ENCODE results near the gene SLC27A4. TPM values are rescaled to one million over a fixed set of nuclear protein-coding genes. Genes with fewer than 3 reads are reported as not detected.
A peak's percentile ranks its signal among the peaks of the same experiment; 100 is the strongest.

The SLC27A4 gene
- total RNA-seq, 4 donors from 2014 or later, result 10.9 to 30.4 (median 26.1) TPM

- intact Hi-C loops (cut with DNase I; ENCODE audit: low total_unique reads), result no loop called here
- H3K9me3 ChIP-seq, result no peaks in the 10 kb centered on the region
- H3K36me3 ChIP-seq, result peaks cover 0 to under 1% of the 10 kb centered on the region in 2 donors
- H3K27ac ChIP-seq, result no peak overlapping the region
- H3K27me3 ChIP-seq, result peaks cover 0 to 3% (median 2%) of the 10 kb centered on the region in 3 donors
- ATAC-seq (no peak), DNase-seq (no peak)
- no peak for TF ChIP-seq POLR2A (IDR thresholded peaks at IDR 0.05)
- no peak for TF ChIP-seq CTCF (IDR thresholded peaks at IDR 0.05 in 4 of 5, conservative IDR thresholded peaks at IDR 0.05 in 1 of 5)
- in situ Hi-C loops (cut with MboI; ENCODE audit: low sequenced_read_pairs in 4 of 4), result no loop called here
- H3K4me3 ChIP-seq, result no peak overlapping the region
- H3K4me1 ChIP-seq, result peaks cover 0 to 3% of the 10 kb centered on the region in 2 donors
Measured at GRCh38 chr9:128394379-128395168, 54.2 kb downstream of the SLC27A4 start.

GRCh38 chr9:128396970-128397613 is 56.8 kb downstream of the SLC27A4 start:
- peak overlapping the region in 1 of 4 donors; percentile 7 for H3K4me3 ChIP-seq
- ATAC-seq (peak; percentile 36 to 75), DNase-seq (peak in 1 of 2 donors; percentile 14)
- H3K27ac ChIP-seq, result peak overlapping the region in 3 of 4 donors; percentile 29 to 57 (median 48)
- H3K4me1 ChIP-seq, result no peaks in the 10 kb centered on the region
- peaks cover 0 to 5% (median 3%) of the 10 kb centered on the region in 3 donors for H3K27me3 ChIP-seq
- no peaks in the 10 kb centered on the region for H3K36me3 ChIP-seq
- H3K9me3 ChIP-seq, result no peaks in the 10 kb centered on the region
- intact Hi-C loops (cut with DNase I; ENCODE audit: low total_unique reads), result no loop called here
- TF ChIP-seq CTCF (IDR thresholded peaks at IDR 0.05 in 4 of 5, conservative IDR thresholded peaks at IDR 0.05 in 1 of 5) (no peak), POLR2A (IDR thresholded peaks at IDR 0.05) (no peak)
- in situ Hi-C loops (cut with MboI; ENCODE audit: low sequenced_read_pairs in 4 of 4), result no loop called here

- ATAC-seq, result no peak
- H3K27ac ChIP-seq, result peak overlapping the region in 1 of 4 donors; percentile 48
- H3K9me3 ChIP-seq, result no peaks in the 10 kb centered on the region
- no peak for DNase-seq
- intact Hi-C loops (cut with DNase I; ENCODE audit: low total_unique reads) (no loop called here), in situ Hi-C loops (cut with MboI; ENCODE audit: low sequenced_read_pairs in 4 of 4) (no loop called here)
- H3K27me3 ChIP-seq, result peaks cover 0 to 5% (median 3%) of the 10 kb centered on the region in 3 donors
- no peaks in the 10 kb centered on the region for H3K36me3 ChIP-seq
- H3K4me3 ChIP-seq, result no peak overlapping the region
- no peaks in the 10 kb centered on the region for H3K4me1 ChIP-seq
- TF ChIP-seq CTCF (IDR thresholded peaks at IDR 0.05 in 4 of 5, conservative IDR thresholded peaks at IDR 0.05 in 1 of 5) (no peak), POLR2A (IDR thresholded peaks at IDR 0.05) (no peak)
Measured at GRCh38 chr9:128397831-128398230, 57.5 kb downstream of the SLC27A4 start.

DNA sequence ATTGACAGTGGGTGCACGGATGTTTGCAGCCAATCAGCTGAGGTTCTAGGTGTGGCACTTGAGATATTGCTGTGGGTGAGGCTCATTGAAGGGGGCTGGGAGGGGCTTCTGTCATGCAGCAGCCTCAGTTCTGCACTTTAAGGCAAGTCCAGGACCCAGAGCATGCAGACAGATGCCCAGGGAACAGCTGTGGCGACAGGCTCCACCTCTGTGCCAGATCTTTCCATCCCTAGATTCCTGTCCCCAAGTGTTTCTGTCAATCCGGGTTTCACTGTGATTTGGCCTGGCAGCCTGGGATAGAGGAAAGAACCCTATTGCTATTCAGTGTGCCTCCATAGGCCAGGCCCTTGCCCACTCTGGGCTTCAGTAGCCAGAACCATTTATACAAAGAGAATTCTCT is 59.5 kb downstream of the SLC27A4 start:
- no peaks in the 10 kb centered on the region for H3K36me3 ChIP-seq
- DNase-seq, result no peak
- intact Hi-C loops (cut with DNase I; ENCODE audit: low total_unique reads), result no loop called here
- H3K4me1 ChIP-seq, result no peaks in the 10 kb centered on the region
- no peak overlapping the region for H3K27ac ChIP-seq
- TF ChIP-seq CTCF (IDR thresholded peaks at IDR 0.05 in 4 of 5, conservative IDR thresholded peaks at IDR 0.05 in 1 of 5) (no peak), POLR2A (IDR thresholded peaks at IDR 0.05) (no peak)
- in situ Hi-C loops (cut with MboI; ENCODE audit: low sequenced_read_pairs in 4 of 4), result no loop called here
- no peaks in the 10 kb centered on the region for H3K9me3 ChIP-seq
- peaks cover 0 to 5% (median 3%) of the 10 kb centered on the region in 3 donors for H3K27me3 ChIP-seq
- no peak overlapping the region for H3K4me3 ChIP-seq
- ATAC-seq, result no peak

Measured in gastrocnemius medialis (tissue), 4 donors.